Right lobe of liver (tissue), 4 donors: ENCODE measurements around the gene SUPT6H.

Experiments used
- CTCF ChIP-seq, 4 donors: fragments of 200-600 bp in 3 of 4; fragments of 450-650 bp in 1 of 4; IDR thresholded peaks; one replicate each; pipeline versions ENCODE4 v1.5.1 to v1.8.0; 2016 to 2022; ENCODE audit warnings: antibody characterized with exemption in 4 of 4, mild to moderate bottlenecking in 2 of 4
- POLR2A ChIP-seq: fragments of 450-650 bp; IDR thresholded peaks from one replicate; pipeline ENCODE4 v1.6.1; 2017; ENCODE audit warnings: antibody characterized with exemption, mild to moderate bottlenecking
- donor health status: DM: no; HTN: no; CAD: no.
- donor health status: DM: no; HTN: no; CAD: no.
- donor health status: DM: no; HTN: yes; CAD: no.

GRCh38 chr17:28613931-28614381 is 48.0 kb upstream of the SUPT6H start, which contains the start of gene RSKR:
- no peak for TF ChIP-seq POLR2A
- no peak for TF ChIP-seq CTCF (IDR thresholded peaks at IDR 0.05)
